Stimulated activated CD8-positive, alpha-beta memory T cell treated with anti-CD3 and anti-CD28 coated beads, Interleukin-7, amount 100 ng/mL, for 1 hour (primary cell): ENCODE data around the gene U2AF2.

Source experiments
- DNase-seq, 2 donors: peaks; one replicate each; pipeline ENCODE4 v3.0.0-alpha.2; 2020; ENCODE audit warnings: low read depth in 2 of 2

Gene U2AF2

GRCh38 chr19:55674841-55675660 lies 20.2 kb downstream of the U2AF2 start, which contains the start of gene EPN1:
Gene EPN1, plus strand, starts transcription at chr19:55675226. Its CDS starts 3,402 bp downstream, at chr19:55678628.
- peak; percentile 94 to 97 for DNase-seq

GRCh38 chr19:55675661-55676354 lies 21.0 kb downstream of the U2AF2 start:
- DNase-seq: no peak

- DNase-seq: no peak
These were observed 21.5 kb downstream of the U2AF2 start for GRCh38 chr19:55676383-55676782.

GRCh38 chr19:55676889-55677505 lies 22.2 kb downstream of the U2AF2 start:
- DNase-seq: no peak

- DNase-seq: no peak
These were observed 22.8 kb downstream of the U2AF2 start for GRCh38 chr19:55677572-55678028.

GRCh38 chr19:55678121-55678671 lies 23.4 kb downstream of the U2AF2 start:
- no peak for DNase-seq

GRCh38 chr19:55679343-55680257 lies 24.8 kb downstream of the U2AF2 start:
- DNase-seq: no peak

- DNase-seq: no peak
These were observed 25.7 kb downstream of the U2AF2 start for GRCh38 chr19:55680339-55681130.

- no peak for DNase-seq
These were observed 26.6 kb downstream of the U2AF2 start for GRCh38 chr19:55681131-55682092.

GRCh38 chr19:55683449-55684261 lies 28.8 kb downstream of the U2AF2 start:
- DNase-seq: no peak

GRCh38 chr19:55684946-55685681 lies 30.3 kb downstream of the U2AF2 start:
- no peak for DNase-seq

- DNase-seq: no peak
These were observed 30.9 kb downstream of the U2AF2 start for GRCh38 chr19:55685776-55686175.

- no peak for DNase-seq
These were observed 31.6 kb downstream of the U2AF2 start for GRCh38 chr19:55686311-55687050.

GRCh38 chr19:55687281-55688201 lies 32.7 kb downstream of the U2AF2 start:
- DNase-seq: no peak

- DNase-seq: no peak
These were observed 33.8 kb downstream of the U2AF2 start for GRCh38 chr19:55688422-55689218.
